HG02938 (cell line): ENCODE measurements around the gene WRNIP1.
"Not testable (repeated sequence)": the region's sequence is repeated elsewhere in the genome, so short reads cannot be mapped to it uniquely, and the experiment has no call there.

Experiments used
- ATAC-seq: cut with Tn5 transposase; IDR thresholded peaks from one replicate; pipeline ENCODE4 v1.9.1; 2021; ENCODE audit warnings: mild to moderate bottlenecking, moderate library complexity; ENCODE audit not compliant: unreplicated experiment

Gene WRNIP1

DNA sequence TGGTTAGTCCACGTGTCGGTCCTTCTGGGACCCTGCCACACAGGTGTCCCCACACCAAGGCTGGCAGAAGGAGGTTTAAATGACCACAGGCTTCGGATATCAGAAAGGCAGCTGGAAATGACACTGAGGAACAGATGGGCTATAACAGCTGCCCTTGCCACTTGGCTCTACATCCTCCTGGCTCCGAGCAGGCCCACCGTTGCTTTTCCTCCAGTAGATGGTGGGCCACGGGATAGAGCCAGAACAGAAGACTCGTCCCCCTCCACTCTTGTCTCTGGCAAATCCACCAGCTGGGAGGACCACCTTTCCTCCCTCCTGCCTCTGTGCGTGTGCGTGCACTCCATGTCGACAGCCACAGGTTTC lies 17.6 kb downstream of the WRNIP1 start:
- no peak for ATAC-seq

DNA sequence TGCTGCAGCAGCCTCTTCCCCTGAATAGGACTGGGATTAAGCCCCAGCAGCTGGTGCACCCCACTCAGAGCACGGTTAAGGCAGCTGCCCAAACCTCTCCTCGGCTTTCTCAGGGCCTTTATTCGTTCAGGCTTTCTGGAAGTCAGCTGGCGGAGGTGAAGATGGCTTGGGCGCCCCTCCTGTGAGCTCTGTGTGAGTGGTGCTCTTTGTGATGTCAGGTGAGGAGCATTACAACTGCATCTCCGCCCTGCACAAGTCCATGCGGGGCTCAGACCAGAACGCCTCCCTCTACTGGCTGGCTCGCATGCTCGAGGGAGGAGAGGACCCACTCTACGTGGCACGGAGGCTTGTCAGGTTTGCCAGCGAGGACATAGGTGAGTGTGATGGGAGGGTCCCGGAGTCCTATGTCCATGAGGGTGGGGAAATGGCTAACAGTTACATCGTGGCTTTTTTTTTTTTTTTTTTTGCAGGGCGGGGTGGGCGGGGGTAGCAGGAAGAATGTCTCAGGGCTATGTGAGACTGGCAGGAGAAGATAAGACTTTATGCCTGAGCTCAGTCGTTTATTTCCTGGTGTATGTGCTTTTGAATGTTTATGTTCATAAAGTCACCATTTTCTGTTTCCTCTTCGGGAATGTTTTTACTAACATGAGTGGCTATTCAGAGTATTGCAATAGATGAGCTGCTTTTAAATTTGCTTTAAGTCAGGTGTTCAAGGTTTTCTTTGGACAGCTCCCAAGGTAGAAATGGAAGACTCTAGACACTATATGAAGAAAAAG lies 18.2 kb downstream of the WRNIP1 start:
- no peak for ATAC-seq

DNA sequence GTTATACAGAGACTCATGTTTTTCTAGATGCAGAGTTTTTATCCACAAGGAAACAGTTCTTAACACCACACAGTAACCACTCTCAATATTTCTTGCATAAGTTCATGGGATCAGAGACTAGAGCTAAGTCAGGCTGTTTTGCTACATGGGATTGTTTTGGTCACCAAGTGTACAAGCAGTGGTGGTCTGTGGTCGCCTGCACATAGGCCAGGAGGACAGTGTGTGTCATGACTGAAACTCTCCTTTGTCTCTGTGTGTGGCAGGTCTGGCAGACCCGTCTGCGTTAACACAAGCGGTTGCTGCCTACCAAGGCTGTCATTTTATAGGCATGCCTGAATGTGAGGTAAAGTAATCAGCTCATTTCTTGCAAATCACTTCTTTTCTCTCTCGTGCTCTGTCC lies 18.9 kb downstream of the WRNIP1 start:
- no peak for ATAC-seq

DNA sequence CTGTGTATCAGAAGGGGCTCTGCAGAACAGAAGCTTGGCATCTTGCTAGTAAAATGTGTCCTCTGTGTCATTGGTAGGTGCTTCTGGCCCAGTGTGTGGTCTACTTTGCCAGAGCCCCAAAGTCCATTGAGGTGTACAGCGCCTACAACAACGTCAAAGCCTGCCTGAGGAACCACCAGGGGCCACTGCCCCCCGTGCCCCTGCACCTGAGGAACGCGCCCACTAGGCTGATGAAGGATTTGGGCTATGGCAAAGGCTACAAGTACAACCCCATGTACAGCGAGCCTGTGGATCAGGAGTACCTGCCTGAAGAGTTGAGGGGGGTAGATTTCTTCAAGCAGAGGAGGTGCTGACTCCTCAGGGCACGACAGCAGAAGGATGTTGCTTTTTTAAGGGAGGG lies 19.7 kb downstream of the WRNIP1 start:
- ATAC-seq, result no peak

DNA sequence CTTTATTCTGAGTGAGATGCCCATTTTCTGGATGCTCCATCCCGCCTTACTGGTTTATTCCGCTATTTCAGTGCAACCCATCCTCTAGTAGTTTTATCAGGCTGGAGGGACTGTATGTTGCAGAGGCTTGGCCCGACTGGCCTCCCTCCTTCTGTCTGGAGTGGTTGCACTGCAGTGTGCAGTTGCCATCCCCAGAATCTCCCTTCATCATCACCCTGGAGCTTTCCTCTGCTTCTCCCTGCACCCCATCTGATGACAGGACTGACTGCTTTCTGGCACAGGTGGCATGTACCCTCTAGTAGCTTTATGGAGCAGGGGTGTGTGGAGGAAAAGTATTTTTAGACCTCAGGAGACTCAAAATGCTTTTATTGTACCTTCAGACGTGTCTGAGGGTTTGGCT lies 21.1 kb downstream of the WRNIP1 start:
- ATAC-seq, result no peak

DNA sequence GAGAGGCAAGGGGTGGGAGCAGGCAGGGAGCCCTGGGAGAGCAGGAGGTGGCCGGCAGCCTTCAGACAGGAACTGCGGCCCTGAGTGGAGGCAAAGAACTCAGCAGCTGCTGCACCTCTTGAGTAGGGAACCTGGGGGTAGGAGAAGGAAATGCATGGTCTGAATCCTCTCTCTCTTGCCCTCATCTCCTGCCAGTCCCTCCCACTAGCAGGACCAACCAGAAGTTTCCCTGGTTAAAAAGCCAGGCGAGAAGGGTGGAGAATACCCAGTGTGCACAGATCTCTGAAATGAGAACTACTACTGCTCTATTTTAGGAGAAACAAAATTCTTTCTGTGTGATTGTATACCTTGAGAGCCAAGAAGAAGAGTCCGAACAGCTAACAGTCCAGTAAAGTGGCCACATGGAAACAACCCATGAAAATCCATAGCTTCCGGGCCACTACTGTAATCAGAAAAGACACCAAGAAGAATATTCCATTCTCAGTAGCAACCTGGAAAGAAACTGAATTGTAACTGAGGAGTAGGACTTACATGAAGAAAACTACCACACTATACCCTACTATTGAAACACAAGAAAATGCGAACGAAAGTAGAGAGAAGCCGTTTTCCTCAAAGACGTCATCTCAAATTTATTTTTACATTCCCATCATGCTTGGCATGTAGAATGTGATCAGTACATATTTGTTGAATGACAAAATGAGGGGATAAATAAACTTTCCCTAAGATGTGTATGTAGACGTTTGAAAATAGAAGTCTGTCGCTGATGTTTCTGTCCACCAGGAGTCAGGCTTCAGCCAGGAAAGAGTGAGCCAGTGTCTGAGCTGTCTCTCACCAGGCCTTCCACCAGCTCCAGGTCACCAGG lies 25.6 kb downstream of the WRNIP1 start:
- ATAC-seq, result peak; percentile 79

DNA sequence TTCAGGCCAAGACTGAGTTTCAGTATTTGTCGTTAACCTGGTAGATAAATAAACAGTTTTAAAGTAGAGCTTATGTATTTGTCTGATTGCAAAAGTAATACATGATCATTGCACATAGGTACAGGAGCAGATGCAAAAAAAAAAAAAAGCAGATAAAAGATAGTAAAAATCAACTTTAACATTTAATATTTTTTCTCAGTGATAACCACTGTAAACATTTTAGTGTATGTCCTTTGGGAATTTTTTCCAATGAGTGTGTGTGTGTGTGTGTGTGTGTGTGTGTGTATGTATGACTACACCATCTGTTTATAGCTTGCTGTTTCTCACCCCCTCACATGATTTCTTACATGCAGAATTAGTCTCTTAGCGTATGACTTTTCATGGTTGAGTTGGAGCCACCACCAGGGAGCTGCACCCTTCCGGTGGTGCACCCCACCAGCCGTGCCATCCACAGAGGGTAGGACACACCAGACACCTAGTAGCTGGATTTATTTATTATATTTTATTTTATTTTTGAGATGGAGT lies 26.3 kb downstream of the WRNIP1 start:
- ATAC-seq, result no peak

DNA sequence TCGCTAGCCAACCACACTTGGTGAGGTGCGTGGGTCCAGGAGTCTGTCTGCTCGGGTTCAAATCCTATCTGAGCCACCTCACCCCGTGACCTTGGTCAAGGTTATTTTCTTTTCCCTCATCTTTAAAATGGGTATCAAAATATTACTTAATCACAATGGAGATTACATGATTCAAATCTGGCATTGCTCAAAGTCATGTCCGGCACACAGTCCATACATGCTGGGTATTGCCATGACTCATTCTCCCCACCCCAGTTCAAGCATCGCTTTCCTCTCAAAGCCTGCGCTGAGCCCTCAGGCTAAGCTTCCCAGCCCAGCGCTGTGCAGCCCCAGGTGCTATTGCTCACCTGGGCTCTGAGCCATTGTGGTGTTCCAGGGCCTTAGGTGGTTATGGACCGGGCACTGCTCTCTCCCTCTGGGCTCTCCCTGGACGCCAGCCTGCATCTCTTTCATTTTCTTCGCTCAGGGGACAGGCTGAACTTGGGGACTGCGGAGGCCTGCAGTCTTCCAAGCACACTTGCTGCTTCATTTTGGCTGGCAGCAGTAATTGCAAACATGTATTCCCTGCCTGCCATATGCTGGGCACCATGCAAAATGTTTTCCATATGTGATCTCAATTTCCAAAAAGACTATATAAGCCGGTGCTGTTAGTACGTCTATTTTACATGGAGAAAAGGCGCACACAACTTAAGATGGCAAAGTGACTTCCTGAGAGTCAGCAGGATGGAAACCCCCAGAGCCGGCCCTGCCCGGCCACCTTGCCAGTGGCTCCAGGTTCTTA lies 27.3 kb downstream of the WRNIP1 start:
- ATAC-seq, result no peak

DNA sequence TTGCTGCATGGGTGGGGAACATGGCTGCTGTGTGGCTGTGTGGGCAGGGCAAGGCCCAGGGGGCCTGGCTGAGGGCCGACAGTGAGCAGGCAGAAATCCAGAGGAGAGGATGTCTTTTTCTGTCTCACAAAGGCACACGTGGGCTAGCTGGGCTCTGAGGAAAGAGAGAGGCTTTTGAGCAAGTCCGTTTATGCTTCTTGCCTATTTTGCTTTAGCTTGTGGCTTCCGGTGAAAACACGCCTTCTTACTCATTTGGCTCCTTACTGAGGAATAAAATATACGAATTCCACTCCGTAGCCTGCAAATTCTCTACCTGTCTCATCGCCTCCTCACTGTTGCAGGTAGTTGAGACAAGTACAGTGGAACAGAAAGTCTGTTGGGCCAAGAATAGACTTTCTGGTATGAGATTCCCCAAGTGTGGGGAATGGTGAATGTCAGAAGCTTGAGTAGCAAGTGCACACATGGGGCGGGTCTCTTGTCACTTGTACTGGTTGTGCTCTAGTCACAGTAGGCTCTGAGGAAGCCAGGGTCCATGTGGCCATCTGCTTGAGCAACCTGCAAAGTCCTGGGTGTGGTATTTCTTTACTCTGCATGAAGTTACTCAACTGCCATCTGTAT lies 28.4 kb downstream of the WRNIP1 start:
- ATAC-seq, result no peak

DNA sequence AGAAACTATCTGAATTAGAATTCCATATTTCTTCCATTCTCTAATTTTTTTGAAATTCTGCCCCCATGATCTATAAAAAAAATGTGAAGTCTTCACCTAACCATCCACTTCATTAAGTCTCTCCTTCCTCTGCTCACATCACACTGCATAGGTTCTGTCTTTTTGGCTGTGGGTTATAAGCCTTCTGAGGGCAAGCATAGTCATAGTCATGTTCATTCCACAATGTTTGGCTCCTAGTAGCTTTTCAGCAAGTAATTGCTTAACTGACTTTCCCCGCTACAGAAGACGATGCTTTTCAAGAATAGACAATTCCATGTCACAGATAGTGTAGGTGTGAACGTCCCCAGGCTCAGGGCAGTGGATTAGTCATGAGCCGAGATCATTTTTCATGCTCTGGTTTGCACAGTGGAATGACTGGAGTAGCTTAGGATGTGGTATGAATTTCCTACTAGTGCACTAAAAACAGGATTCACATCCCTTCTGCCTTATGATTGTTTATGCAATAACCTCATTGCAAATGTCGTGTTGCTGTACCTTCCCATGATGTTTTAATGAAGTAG lies 29.1 kb downstream of the WRNIP1 start:
- no peak for ATAC-seq

DNA sequence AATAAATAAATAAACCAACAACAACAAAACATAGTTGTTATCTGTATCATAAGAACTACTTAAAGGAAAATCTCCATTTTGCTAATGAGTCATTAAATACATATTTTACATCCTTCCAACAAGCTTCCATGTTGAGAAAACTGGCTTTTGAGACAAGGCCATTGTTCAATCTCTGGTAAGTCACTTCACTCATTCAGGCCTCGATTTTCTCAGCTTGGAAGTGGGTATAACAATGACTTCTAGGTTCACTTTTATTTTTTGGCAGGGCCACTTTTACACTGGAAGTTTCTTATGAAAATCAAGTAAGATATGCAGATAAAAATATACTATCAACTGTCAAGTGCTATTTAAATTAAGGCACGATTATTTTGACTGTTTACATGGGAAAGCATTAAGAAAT lies 30.0 kb downstream of the WRNIP1 start:
- no peak for ATAC-seq

DNA sequence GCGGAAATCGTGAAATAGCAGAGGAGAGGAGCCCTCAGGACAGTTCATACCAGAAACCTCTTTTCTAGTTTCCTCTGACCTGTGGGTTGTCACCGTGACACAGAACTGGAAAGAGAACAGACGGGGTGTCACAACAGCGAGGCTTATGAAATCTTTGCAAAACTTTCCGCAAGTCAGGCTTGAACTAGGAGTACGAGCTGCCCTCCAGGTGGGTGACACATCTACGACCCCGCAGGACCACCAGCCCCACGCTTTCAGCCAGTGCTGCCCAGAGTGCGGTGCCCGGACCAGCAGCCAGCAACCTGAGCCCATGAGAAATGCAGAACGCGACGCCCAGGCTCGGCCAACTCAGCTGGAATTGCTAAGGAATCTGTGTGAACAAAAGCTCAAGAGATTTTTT lies 30.8 kb downstream of the WRNIP1 start:
- ATAC-seq, result no peak

DNA sequence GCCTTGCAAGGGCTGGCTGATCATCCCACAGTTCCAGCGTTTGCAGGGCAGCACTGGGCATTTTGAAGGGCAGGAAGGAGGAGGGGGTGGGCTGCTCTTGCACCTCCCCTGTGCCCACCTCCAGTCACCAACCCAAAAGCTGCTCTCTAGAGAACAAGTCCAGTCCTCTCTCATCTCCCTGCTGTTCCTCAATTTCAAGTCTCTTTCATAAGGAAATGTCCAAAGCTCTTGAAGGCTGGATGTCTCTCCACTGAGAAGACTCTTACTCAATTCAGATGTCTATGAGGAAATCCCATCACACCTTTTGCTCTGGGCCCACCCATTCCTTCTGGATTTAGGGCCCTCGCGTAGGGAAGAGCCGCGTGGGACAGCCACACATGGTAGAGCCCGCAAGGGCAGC lies 31.7 kb downstream of the WRNIP1 start:
- ATAC-seq, result no peak

DNA sequence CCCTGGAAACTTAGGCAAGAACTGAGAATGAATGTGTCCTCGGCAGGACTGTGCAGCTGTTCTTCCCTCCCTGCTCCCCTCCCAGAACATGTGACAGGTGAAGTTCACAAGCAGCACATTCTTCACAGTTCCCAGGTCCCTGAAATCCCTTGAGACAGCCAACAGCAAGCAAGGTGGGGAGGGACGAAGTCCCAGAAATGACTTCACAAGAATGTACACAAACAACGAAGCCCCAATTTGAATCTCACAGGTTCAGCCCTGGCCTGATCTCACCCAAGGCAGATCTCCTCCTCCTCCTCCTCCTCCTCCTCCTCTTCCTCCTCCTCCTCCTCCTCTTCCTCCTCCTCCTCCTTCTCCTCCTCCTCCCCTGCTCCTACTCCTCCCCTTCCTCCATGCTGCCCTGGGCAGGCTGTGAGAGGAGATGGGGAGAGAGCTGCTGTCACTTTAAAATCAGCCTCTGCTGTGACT lies 32.4 kb downstream of the WRNIP1 start:
- ATAC-seq, result no peak

DNA sequence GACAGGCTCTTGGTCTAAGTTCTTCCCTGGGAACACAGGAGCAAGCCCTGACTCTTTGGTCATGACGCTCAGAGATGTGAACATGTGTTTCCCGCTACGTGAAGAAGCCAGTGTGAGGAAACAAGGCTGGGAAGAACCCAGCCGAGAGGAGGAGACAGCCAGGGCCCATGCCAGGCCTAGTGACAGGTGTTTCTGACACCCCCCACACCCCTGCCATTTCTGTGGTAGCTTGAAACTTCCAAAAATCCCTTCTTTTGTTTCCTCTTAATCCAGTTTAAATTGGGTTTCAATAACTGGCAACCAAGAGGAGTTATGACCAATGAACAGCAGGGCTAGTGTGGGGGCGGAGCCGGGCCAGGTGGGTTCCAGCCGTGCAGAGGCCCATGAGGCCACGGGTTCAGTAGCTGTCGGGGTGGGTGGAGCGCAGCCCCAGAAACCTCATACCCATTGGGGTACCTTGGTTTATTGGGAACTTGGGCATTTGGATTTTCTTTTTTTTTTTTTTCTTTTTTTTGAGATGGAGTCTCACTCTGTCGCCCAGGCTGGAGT lies 33.5 kb downstream of the WRNIP1 start:
- no peak for ATAC-seq

DNA sequence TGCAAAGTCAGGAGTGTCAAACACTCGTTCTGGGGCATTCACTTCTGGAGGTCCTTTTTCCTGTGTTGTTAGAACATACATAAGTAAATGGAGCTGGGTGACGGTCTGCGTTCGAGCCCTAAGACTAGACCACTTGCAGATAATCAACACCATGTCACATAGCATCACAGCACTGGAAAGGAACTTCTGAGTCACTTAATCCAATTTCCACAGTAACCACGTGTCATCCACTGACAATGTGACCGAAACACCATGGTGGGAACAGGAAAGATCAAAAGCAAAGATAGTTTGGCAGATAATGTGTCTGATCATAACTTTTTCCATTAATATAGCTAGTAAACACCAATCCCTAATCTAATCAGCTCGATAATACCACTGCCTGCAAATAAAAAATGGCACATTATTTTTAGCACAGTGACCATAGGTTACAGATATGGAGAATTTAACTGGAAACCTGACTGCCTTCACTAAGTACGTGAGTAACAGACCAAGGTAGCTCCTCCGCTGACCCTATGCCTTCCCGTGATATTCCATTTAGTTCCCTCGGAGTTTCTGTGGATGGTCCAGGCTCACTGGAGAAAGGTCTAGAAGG lies 34.8 kb downstream of the WRNIP1 start:
- no peak for ATAC-seq

DNA sequence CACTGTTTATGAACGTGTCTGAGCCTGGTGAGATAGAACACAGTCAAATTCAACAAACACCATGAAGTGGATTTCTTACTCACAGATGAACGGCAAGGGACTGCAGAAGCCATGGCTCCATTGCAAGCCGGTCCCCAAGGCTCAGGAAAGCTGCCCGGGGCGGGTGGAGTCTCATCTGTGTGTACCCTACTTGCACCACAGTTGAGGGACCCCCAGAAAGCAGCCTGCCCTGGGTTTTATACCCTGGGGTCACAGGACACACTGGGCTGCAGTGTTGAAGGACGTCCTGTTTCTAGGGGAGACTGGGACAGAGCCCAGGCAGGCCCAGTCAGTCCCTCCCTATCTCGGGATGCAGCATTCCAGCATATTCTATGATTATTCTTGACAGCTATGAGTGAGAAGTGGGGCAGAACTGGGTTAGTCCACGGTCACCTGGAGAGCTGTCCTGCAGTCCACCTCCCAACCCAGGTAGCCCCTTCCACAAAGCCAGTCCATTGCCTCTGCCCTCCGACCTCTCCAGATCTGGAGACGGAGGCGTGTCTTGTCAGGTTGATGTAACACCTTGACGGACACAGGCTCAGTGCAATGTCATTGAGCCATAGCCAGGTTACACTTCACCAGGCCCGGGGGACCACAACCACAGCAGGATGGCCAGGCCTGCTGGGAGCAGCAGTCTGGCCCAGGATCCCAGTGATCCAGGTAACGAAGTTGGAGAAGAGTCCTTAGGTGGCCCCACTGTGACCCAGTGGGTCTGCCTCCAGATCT lies 35.5 kb downstream of the WRNIP1 start:
- no peak for ATAC-seq

DNA sequence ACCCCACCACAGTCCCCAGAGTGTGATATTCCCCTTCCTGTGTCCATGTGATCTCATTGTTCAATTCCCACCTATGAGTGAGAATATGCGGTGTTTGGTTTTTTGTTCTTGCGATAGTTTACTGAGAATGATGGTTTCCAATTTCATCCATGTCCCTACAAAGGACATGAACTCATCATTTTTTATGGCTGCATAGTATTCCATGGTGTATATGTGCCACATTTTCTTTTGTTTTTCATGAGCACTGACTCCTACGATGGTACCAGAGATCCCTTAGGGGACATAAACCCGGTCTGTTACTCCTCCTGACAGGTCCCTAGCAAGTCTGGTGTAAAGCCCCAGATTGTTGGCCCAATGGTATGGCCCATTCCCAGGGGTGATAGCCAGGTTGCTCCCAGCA lies 36.5 kb downstream of the WRNIP1 start:
- not testable (repeated sequence) for ATAC-seq

DNA sequence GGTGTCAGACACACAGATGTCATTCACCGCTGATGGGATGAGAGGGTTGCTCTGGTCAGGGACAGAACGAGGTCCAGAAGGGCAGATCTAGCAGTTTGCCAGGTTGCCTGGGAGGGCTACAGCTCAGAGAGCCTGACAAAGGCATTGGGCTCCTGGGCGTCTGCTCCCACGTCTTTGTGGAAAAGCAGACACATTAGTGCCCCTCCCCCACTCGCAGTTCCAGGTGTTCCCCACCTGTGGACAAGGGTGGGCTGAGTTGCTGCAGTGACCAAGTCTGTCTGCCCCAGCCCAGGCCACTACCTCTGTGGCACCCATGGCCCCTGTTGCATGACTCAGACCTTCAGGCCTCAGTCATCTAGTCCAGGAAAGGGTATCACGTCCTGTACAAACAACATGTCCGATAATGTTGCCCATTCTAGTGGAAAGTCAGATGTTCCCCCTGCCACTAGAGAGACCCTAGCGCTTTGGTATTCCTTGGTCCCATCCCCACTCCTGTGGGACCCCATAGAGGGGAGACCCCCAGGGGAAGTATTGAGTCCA lies 37.4 kb downstream of the WRNIP1 start:
- no peak for ATAC-seq
